Ascending aorta (tissue), 2 donors: ENCODE measurements around the gene ASB1. TPM values are rescaled to one million over a fixed set of nuclear protein-coding genes. Genes with fewer than 3 reads are reported as not detected.
A peak's percentile ranks its signal among the peaks of the same experiment; 100 is the strongest.

Source experiments
- DNase-seq, 2 donors: peaks; one replicate each; pipeline ENCODE4 v3.0.0-alpha.2; 2019; ENCODE audit warnings: low spot score in 2 of 2
- H3K27ac ChIP-seq, 2 donors: fragments of 200-600 bp; sonication (generic); one replicate each; pipeline ENCODE4 v1.5.1; 2016 to 2017; ENCODE audit warnings: mild to moderate bottlenecking in 1 of 2
- H3K27me3 ChIP-seq: fragments of 200-600 bp; sonication (generic); one replicate; pipeline ENCODE4 v1.5.1; 2017
- H3K36me3 ChIP-seq, 2 donors: fragments of 200-600 bp; sonication (generic); one replicate each; pipeline ENCODE4 v1.5.1; 2016
- H3K4me1 ChIP-seq, 2 donors: fragments of 200-600 bp; sonication (generic); one replicate each; pipeline ENCODE4 v1.5.1; 2016 to 2017; ENCODE audit warnings: mild to moderate bottlenecking in 1 of 2
- H3K4me3 ChIP-seq, 2 donors: fragments of 200-600 bp; sonication (generic); one replicate each; pipeline ENCODE4 v1.5.1; 2016 to 2017; ENCODE audit warnings: mild to moderate bottlenecking in 1 of 2
- H3K9me3 ChIP-seq, 2 donors: fragments of 200-600 bp; sonication (generic); one replicate each; pipeline ENCODE4 v1.5.1; 2016
- CTCF ChIP-seq, 3 experiments: fragments of 200-600 bp in 2 of 3; fragments of 450-650 bp in 1 of 3; sonication (generic) in 2 of 3; IDR thresholded peaks; one replicate each; pipeline ENCODE4 v1.5.1; 2016 to 2019; ENCODE audit warnings: antibody characterized with exemption in 3 of 3, mild to moderate bottlenecking in 1 of 3, moderate library complexity in 1 of 3
- intact Hi-C: fragments of 100-400 bp; cut with DNase I; formaldehyde crosslinking; loops from one replicate; pipeline ENCODE4 v1.15.1; 2023
- total RNA-seq: library from RNA; depleted of rRNA; stranded (reverse); fragments of >200 nt; gene quantifications from one replicate; pipeline ENCODE4 v1.1.0, GENCODE V29; 2016

Gene ASB1
- total RNA-seq, 1 donor from 2014 or later = 32.5 TPM

DNA sequence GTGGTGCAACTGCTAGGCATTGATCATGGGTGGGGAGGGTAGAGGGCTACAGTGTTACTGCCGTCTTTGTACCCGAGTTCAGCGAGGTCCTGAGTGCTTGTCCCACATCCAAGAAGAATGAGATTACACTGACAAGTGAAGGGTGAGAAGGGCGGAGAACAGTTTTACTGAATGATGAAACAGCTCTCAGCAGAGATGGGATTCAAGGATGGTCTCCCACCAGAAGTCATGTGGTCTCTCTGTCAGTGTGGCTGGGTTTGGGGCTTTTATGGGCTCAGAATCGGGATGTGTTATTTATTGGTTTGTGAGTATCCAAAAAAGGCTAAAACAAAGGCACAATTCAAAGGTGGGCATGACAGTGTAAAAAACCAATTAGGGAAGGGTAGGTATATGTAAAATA is 10.8 kb upstream of the ASB1 start:
- no peak overlapping the region for H3K4me3 ChIP-seq
- intact Hi-C loops = no loop called here
- no peaks in the 10 kb centered on the region for H3K27me3 ChIP-seq
- H3K4me1 ChIP-seq = peaks cover 0 to 12% of the 10 kb centered on the region in 2 donors
- no peak for DNase-seq
- no peak for TF ChIP-seq CTCF (IDR thresholded peaks at IDR 0.05)
- H3K27ac ChIP-seq = no peak overlapping the region
- H3K9me3 ChIP-seq = no peaks in the 10 kb centered on the region
- H3K36me3 ChIP-seq = no peaks in the 10 kb centered on the region

DNA sequence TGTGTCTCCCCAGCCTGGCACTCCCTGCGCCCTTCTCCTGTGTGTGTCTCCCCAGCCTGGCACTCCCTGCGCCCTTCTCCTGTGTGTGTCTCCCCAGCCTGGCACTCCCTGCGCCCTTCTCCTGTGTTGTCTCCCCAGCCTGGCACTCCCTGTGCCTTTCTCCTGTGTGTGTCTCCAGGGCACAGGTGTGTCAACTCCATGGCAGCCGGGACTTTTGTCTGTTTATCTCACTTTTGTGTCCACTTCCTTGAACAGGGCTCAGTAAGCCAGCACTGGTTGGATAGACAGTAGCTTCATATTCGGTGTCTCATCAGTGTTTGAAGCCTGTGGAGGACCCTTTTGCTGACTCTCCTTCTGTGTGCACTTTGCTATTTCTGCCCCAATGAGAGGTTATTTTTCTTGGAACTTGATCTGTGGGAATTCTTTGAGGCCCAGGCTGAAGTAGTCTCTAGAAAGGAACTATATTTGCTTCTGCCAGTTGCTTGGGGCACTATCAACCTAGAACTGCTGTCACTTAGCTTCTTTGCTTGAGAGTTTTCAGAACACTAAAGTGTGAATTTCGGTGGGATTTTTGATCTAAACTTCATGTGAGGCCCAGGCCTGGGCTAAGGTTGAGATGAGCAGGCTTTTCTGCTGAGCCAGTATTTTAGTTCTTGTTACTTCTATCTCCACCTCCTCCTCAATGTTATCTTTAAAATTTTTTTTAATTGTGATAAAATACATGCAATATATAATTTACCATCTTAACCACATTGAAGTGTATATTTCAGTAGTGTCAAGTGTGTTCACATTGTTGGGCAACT is 8.3 kb upstream of the ASB1 start:
- H3K9me3 ChIP-seq = no peaks in the 10 kb centered on the region
- H3K4me1 ChIP-seq = peaks cover 0 to 20% of the 10 kb centered on the region in 2 donors
- H3K36me3 ChIP-seq = no peaks in the 10 kb centered on the region

DNA sequence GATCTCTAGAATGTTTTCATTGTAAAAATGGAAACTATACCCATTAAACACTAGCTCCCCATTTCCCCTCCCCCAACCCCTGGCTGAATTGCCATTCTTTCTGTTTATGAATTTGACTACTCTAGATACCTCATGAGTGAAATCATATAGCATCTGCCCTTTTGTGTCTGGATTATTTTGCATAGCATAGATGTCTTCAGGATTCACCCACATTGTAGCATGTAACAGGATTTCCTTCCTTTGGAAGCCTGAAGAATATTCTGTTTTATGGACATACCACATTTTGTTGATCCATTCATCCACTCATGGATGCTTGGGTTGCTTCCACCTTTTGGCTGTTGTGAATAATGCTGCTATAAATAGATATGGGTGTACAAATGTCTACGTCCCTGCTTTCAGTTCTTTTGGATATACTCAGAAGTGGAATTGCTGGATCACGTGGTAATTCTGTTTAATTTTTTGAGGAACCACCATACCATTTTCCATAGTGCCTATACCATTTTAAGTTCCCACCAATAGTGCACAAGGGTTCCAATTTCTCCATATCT is 7.7 kb upstream of the ASB1 start:
- Histone ChIP-seq H3K9me3 (no peaks in the 10 kb centered on the region), H3K4me1 (peaks cover 0 to 20% of the 10 kb centered on the region in 2 donors), H3K27me3 (no peaks in the 10 kb centered on the region), H3K4me3 (no peak overlapping the region), H3K27ac (no peak overlapping the region), H3K36me3 (no peaks in the 10 kb centered on the region)
- no peak for TF ChIP-seq CTCF (IDR thresholded peaks at IDR 0.05)
- intact Hi-C loops = no loop called here
- no peak for DNase-seq

More for the DNA sequence above, 8.3 kb upstream of the ASB1 start:
- intact Hi-C loops = no loop called here
- Histone ChIP-seq H3K4me3 (no peak overlapping the region), H3K27ac (no peak overlapping the region), H3K27me3 (no peaks in the 10 kb centered on the region)
- TF ChIP-seq CTCF (IDR thresholded peaks at IDR 0.05) = no peak
- DNase-seq = no peak

DNA sequence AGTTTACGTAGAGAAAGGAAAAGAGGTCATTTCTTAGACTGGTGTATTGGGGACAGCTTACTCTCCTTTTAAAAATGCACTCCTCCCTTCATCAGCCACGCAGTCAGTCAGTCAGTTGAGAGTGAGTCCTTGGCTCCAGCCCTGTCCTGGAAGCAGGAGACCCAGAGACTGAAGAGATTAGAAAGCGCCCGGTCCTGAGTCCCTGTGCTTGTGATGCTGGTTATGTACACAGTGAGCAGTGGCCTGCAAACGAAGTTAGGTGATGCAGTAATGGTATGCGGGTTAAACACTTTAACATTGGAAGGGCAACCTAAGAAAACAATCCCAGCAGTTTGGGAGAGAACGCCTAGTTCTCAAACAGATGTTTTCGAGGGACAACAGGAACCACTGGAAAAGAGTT is 6.3 kb upstream of the ASB1 start:
- H3K9me3 ChIP-seq = no peaks in the 10 kb centered on the region
- TF ChIP-seq CTCF (IDR thresholded peaks at IDR 0.05) = no peak
- DNase-seq = no peak
- intact Hi-C loops = no loop called here
- peak overlapping the region; percentile 69 to 70 for H3K27ac ChIP-seq
- no peaks in the 10 kb centered on the region for H3K36me3 ChIP-seq
- no peaks in the 10 kb centered on the region for H3K27me3 ChIP-seq
- H3K4me3 ChIP-seq = no peak overlapping the region
- peaks cover 0 to 20% of the 10 kb centered on the region in 2 donors for H3K4me1 ChIP-seq

DNA sequence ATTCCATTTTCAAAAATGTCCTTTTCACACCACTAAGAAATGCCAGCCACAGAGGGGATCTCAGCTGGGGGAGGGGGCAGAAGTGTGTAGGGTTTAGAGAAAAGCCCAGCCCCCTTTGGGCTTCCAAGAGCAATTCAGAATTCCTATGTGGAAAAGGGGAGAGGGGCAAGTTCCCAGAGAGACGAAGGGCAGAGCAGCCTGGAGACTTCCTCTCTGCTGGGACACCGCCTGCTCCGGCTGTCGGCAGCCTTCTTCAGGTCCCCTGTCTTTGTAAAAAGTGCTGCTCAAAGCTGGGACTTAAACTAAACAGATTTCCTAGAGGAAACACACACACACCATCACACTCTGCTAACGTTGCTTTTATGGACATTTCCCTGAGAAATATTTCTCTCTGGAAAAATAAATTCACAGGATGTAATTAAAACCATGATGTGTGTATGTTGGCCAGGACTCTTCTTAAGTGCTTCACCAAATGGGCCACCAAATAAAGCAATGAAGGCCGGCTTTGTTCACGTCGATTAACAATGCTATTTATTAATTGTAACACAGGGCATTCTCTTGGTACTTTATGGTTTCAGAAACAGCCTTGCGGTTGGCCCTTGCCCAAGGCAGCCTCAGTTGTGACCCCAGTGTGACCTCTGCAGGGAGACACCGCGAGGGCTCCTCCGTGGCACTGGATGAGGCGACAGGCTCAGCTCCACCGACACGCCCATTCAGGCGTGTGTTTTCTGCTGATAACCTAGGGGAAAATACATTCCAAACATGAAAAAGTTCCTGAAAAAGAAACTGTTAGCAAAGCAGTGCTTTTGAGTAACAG is 5.6 kb upstream of the ASB1 start:
- DNase-seq = no peak
- H3K27me3 ChIP-seq = no peaks in the 10 kb centered on the region
- intact Hi-C loops = no loop called here
- TF ChIP-seq CTCF (IDR thresholded peaks at IDR 0.05) = no peak
- H3K4me1 ChIP-seq = peaks cover 3 to 24% of the 10 kb centered on the region in 2 donors
- no peaks in the 10 kb centered on the region for H3K9me3 ChIP-seq
- H3K27ac ChIP-seq = peak overlapping the region; percentile 69 to 70
- no peaks in the 10 kb centered on the region for H3K36me3 ChIP-seq
- H3K4me3 ChIP-seq = no peak overlapping the region
